Ecto neural progenitor cell (in vitro differentiated cells): Measurements from ENCODE around the gene NUFIP2.
A peak's percentile ranks its signal among the peaks of the same experiment; 100 is the strongest.
"Not testable (repeated sequence)": the region's sequence is repeated elsewhere in the genome, so short reads cannot be mapped to it uniquely, and the experiment has no call there.

Experiments
- DNase-seq: peaks from one replicate; pipeline ENCODE4 v3.0.0-alpha.2; 2018; ENCODE audit warnings: low spot score

Gene NUFIP2, protein sequence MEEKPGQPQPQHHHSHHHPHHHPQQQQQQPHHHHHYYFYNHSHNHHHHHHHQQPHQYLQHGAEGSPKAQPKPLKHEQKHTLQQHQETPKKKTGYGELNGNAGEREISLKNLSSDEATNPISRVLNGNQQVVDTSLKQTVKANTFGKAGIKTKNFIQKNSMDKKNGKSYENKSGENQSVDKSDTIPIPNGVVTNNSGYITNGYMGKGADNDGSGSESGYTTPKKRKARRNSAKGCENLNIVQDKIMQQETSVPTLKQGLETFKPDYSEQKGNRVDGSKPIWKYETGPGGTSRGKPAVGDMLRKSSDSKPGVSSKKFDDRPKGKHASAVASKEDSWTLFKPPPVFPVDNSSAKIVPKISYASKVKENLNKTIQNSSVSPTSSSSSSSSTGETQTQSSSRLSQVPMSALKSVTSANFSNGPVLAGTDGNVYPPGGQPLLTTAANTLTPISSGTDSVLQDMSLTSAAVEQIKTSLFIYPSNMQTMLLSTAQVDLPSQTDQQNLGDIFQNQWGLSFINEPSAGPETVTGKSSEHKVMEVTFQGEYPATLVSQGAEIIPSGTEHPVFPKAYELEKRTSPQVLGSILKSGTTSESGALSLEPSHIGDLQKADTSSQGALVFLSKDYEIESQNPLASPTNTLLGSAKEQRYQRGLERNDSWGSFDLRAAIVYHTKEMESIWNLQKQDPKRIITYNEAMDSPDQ

DNA sequence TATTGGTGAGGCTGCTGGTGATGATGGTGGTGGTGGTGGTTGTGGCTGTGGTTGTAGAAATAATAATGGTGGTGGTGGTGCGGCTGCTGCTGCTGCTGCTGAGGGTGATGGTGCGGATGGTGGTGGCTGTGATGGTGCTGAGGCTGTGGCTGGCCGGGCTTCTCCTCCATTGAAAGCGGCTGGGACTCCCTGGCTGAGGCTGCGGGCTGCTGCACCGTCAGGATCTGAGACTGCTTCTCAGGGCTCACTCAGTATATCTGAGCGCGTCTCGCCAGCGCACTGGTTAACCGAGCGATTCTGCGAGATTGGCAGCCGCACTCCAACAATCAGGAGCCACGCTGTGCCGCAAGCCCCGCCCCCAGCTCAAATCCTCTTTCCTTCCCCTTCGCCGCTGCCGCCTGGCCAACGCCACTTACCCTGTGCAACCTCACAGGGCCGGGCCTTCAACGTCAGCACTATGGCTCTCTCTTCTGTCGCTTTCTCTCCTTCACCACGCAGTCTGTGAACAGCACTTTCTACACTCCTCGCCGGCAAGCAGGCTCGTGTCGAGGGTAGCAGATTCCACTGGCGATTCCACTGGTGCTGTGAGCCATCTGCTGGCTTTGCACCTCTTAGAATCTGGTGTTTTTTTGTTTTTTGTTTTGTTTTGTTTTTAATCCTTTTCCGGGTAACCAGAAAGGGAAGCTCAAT is at the start of gene NUFIP2:
TSS of gene NUFIP2 (minus strand) at position 259 of the 690 bp plus-strand sequence. CDS start at position 170, 89 bp downstream.
- DNase-seq = peak; percentile 100

GRCh38 chr17:29342158-29342765 is 48.3 kb upstream of the NUFIP2 start:
- no peak for DNase-seq

GRCh38 chr17:29341726-29342125 is 47.8 kb upstream of the NUFIP2 start:
- DNase-seq = no peak

DNA sequence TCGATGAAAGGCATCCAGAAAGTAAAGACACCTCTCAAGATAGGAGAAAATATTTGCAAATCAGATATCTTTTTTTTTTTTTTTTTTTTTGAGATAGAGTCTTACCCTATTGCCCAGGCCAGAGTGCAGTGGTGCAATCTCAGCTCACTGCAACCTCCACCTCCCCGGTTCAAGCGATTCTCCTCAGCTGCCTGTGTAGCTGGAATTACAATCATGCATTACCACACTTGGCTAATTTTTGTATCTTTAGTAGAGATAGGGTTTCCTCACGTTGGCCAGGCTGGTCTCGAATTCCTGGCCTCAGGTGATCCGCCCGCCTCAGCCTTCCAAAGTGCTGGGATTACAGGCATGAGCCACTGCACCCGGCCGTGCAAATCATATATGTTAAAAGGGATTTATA is 45.1 kb upstream of the NUFIP2 start:
- DNase-seq = not testable (repeated sequence)

GRCh38 chr17:29331708-29332085 is 37.7 kb upstream of the NUFIP2 start:
- DNase-seq = no peak

DNA sequence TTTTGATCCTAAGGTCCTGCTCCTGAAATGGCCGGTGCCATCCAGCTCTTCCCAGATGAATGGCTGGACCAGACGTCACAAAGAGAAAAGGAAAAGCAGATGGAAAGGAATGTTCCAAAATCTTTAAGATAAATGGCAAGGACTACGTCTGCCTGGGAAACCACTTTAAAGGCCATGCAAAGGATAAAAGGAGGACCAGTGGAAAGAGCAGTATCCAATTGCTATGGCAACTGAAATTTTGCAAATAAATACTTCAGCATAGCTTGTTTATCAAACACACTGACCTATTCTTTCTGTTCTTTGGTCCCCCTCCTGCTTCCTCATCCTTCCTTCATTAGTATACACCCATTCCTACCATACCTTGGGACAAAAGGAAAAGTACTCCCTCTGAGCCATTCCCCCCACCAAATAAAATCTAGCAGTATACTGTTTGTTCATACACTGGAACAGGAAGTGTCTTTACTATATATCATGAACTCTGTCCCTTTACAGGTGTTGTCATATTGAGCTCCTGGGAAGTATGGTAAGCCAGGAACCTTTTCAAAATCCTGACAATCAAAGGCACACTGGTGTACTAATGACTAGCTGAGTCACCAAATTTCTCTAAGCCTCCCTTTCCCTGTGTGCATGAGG is 37.2 kb upstream of the NUFIP2 start:
- no peak for DNase-seq

DNA sequence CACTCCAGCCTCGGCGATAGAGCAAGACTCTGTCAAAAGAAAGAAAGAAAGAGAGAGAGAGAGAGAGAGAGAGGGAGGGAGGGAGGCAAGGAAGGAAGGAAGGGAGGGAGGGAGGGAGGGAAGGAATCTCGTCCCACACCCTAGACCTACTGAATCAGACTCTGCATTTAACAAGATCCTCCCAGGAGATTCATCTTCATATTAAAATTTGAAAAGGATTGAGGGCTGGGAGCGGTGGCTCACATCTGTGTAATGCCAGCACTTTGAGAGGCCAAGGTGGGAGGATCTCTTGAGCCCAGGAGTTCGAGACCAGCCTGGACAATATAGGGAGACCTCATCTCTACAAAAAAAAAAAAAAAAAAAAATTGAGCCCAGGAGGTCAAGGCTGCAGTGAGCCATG is 33.5 kb upstream of the NUFIP2 start:
- DNase-seq = no peak

GRCh38 chr17:29326023-29326813 is 32.3 kb upstream of the NUFIP2 start:
- no peak for DNase-seq

DNA sequence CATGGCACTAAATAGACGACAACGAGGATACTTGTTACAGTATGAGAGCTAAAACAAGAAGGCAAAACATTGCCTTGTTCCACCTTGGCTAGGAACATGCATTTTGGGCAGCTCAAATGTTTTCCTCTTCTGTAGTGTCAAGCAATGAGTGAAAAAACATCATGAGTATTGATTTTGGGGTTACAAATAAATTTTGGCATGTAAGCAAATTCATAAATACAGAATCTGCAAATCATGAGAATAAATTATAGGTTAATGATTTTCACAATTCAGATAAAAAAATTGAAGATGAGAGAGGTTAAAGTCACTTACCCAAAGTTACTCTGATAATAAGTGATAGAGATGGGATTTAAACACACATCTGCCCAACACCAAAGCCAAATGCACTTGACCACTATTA is 28.4 kb upstream of the NUFIP2 start:
- DNase-seq = no peak

- DNase-seq = no peak
Observed at GRCh38 chr17:29303386-29303785, 9.4 kb upstream of the NUFIP2 start.

DNA sequence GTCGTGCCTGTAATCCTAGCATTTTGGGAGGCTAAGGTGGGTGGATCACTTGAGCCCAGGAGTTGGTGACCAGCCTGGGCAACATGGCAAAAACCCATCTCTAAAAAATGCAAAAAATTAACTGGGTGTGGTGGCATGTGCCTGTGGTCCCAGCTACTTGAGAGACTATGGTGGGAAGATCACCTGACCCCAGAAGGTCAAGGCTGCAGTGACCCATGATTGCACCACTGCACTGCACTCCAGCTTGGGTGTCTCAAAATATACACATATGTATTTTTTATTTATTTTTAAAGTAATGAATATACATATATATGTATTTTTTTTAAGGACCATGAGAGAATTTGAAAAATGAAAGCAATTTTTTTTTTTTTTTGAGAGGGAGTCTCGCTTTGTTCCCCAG is 5.1 kb upstream of the NUFIP2 start:
- no peak for DNase-seq

DNA sequence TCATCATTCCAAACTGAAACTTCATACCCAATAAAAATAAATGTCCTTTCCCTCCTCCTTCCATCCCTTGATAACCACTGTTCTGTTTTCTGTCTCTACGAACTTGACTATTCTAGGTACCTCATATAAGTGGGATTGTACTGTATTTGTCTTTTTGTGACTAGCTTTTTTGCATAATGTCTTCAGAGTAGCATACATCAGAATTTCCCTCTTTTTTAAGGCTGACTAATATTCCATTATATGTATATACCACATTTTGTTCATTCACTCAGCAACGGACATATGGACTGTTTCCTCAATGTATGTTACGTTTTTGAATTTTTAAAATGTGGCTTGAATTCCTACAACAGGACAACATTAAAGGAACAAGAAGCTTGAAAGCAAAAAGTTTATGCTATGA is 1.5 kb upstream of the NUFIP2 start:
- DNase-seq = no peak

- no peak for DNase-seq
Observed at GRCh38 chr17:29294580-29294900, 592 bp upstream of the NUFIP2 start.

- peak; percentile 79 for DNase-seq
Observed at GRCh38 chr17:29292992-29293889, 707 bp downstream of the NUFIP2 start.

DNA sequence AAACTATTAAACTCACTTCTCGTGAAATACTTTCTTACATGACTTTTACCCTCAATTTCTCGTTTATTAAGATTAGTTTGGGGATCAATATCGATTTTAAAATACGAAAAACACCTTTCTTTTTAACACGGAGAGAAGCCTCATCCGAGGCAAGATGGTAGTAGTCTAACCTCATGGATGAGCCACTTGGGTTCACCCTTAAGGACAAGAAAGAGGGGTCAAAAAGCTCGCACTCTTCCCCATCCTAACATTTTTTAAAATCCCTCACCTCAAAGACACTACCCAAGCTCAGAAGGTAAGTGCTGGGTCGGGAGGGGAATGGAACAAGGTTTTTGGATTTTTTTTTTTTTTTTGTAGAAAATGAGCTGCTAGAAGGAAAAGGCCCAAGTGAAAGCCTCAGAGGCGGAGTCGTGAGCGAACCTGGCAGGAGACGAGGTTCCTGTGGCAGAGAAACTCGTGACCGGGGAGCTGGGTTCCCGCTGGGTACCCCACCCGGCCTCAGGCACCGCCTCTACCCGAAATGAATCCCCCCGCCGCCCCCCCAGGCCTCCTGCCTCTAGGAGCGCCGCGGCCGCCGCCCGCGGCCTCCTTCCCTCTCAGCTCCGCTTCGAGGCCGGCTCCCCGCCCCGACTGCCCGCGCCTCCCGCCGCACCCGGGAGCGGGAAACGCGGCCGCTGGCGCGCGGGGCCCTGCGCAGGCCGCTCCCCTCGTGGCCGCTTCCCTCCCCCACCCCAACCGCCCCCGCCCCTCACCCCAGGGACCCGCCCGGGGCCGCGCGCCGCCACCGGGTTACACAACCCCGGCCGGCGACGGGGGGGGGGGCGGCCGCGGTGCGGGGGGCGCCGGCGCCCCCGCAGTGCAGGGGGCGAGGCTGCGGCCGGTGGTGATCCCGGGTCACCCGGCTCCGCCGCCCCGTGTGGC is 1.6 kb downstream of the NUFIP2 start:
- DNase-seq = peak; percentile 89

DNA sequence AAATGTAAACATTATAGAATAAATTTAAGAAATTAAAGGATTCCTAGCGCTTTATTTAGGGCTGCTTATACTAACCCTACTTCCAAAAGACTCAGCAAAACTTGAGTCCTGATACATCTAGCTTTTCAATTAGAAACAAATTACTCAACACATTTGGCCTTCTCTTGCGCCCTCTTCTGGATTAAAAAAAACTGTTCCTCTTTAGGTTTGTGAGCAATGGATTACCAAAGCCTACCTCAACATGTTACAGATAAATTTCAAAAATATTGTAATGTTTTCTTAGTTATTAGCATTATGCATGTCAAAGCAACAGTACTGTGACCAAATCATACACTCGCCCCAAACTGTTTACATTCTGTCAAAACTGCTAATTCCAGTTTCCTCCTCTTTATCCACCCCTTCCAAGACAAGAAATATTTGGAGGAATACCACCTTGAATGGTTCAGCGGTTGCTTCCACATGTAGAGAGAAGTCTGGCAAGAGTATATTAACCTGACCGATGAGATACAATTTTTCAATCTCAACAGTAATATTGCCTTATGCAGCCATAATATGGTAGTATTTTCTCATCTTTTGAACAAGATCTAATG is 2.7 kb downstream of the NUFIP2 start:
- no peak for DNase-seq

DNA sequence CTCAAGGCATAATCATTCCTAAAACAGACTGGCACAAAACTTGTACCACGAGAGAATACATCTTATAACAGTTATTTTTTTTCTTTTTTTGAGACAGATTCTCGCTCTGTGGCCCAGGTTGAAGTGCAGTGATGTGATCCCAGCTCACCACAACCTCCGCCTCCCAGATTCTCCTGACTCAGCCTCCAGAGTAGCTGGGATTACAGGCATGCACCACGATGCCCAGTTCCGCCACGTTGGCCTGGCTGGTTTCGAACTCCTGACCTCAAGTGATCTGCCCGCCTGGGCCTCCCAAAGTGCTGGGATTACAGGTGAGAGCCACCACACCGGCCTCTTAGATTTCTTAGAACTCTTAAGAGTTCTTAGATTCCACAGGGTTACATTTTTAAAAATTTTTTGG is 4.1 kb downstream of the NUFIP2 start:
- no peak for DNase-seq

DNA sequence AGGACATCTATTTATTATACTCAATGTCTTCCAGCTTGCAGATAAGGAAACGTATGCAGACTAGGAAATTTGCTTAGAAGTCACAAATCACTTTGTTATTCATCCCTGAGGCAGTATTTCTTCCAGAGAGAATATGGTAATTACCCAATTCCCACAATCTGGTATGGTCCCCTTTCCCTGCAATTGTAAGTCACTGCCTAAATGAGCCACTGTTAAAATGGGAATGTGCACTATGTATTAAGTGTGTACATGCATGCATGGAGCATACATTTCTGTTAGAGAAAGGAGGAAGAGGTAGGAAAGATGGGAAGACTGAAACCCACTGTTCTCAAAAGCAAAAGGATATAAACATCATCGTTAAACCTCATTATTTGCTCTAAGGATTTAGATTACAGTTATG is 10.0 kb downstream of the NUFIP2 start:
- no peak for DNase-seq

GRCh38 chr17:29283496-29283895 is 10.5 kb downstream of the NUFIP2 start:
- DNase-seq = no peak
